ENCODE results near the gene ARHGAP10. TPM values are rescaled to one million over a fixed set of nuclear protein-coding genes. Genes with fewer than 3 reads are reported as not detected.

Gene ARHGAP10
- total RNA-seq, 1 experiment from 2014 or later, result 6.1 TPM

DNA sequence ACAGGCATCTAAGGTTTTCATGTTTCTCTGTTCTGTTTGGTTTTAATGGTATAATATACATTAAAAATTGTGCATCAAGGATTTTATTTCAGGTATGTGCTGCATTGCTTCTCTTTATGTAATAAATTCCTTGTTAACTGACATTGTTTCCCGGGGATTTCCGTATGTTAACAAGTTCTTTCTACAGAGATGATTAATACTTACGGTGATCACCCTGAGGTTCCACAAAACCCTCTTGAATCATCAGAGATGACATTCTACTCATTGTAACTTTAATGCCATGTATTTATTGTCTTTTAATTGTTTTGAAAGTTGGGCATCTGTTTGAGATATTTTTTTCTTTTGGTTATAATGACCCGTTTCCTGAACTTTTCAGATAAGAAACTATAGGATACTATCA lies 37.5 kb downstream of the ARHGAP10 start:
- no TSS peak for BruUV-seq (replicated peaks)
- Mint-ChIP-seq H3K36me3 (ENCODE audit: insufficient read depth, unreplicated experiment) (no peaks in the 10 kb centered on the region), H3K9me3 (ENCODE audit: low read depth, unreplicated experiment) (no peaks in the 10 kb centered on the region), H3K4me1 (ENCODE audit: low read depth, unreplicated experiment) (peaks cover 10% of the 10 kb centered on the region), H3K27me3 (ENCODE audit: unreplicated experiment) (no peaks in the 10 kb centered on the region), H3K4me3 (ENCODE audit: low read depth, unreplicated experiment) (no peak overlapping the region), H3K27ac (ENCODE audit: unreplicated experiment) (no peak overlapping the region)
- TF ChIP-seq, protein P1, sequence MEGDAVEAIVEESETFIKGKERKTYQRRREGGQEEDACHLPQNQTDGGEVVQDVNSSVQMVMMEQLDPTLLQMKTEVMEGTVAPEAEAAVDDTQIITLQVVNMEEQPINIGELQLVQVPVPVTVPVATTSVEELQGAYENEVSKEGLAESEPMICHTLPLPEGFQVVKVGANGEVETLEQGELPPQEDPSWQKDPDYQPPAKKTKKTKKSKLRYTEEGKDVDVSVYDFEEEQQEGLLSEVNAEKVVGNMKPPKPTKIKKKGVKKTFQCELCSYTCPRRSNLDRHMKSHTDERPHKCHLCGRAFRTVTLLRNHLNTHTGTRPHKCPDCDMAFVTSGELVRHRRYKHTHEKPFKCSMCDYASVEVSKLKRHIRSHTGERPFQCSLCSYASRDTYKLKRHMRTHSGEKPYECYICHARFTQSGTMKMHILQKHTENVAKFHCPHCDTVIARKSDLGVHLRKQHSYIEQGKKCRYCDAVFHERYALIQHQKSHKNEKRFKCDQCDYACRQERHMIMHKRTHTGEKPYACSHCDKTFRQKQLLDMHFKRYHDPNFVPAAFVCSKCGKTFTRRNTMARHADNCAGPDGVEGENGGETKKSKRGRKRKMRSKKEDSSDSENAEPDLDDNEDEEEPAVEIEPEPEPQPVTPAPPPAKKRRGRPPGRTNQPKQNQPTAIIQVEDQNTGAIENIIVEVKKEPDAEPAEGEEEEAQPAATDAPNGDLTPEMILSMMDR (IDR thresholded peaks at IDR 0.05; ENCODE audit: unreplicated experiment), result no peak
- DNase-seq, result no peak
- intact Hi-C loops (cut with micrococcal nuclease; ENCODE audit: unreplicated experiment), result no loop called here
- CTCF ChIA-PET, result no interaction called here

GRCh38 chr4:147770831-147771230 lies 38.9 kb downstream of the ARHGAP10 start:
- intact Hi-C loops (cut with micrococcal nuclease; ENCODE audit: unreplicated experiment), result no loop called here
- no peak for DNase-seq
- H3K4me3 Mint-ChIP-seq (ENCODE audit: low read depth, unreplicated experiment), result no peak overlapping the region
- CTCF ChIA-PET, result no interaction called here
- H3K27ac Mint-ChIP-seq (ENCODE audit: unreplicated experiment), result no peak overlapping the region
- TF ChIP-seq, protein P1 (IDR thresholded peaks at IDR 0.05; ENCODE audit: unreplicated experiment), result no peak
- H3K9me3 Mint-ChIP-seq (ENCODE audit: low read depth, unreplicated experiment), result no peaks in the 10 kb centered on the region
- no peaks in the 10 kb centered on the region for H3K4me1 Mint-ChIP-seq (ENCODE audit: low read depth, unreplicated experiment)
- BruUV-seq (replicated peaks), result no TSS peak
- no peaks in the 10 kb centered on the region for H3K36me3 Mint-ChIP-seq (ENCODE audit: insufficient read depth, unreplicated experiment)
- H3K27me3 Mint-ChIP-seq (ENCODE audit: unreplicated experiment), result no peaks in the 10 kb centered on the region

- H3K9me3 Mint-ChIP-seq (ENCODE audit: low read depth, unreplicated experiment), result no peaks in the 10 kb centered on the region
- no peaks in the 10 kb centered on the region for H3K4me1 Mint-ChIP-seq (ENCODE audit: low read depth, unreplicated experiment)
- BruUV-seq (replicated peaks), result no TSS peak
- DNase-seq, result no peak
- intact Hi-C loops (cut with micrococcal nuclease; ENCODE audit: unreplicated experiment), result no loop called here
- no peak overlapping the region for H3K27ac Mint-ChIP-seq (ENCODE audit: unreplicated experiment)
- H3K27me3 Mint-ChIP-seq (ENCODE audit: unreplicated experiment), result no peaks in the 10 kb centered on the region
- no peaks in the 10 kb centered on the region for H3K36me3 Mint-ChIP-seq (ENCODE audit: insufficient read depth, unreplicated experiment)
- CTCF ChIA-PET, result no interaction called here
- TF ChIP-seq, protein P1 (IDR thresholded peaks at IDR 0.05; ENCODE audit: unreplicated experiment), result no peak
- H3K4me3 Mint-ChIP-seq (ENCODE audit: low read depth, unreplicated experiment), result no peak overlapping the region
Measured at GRCh38 chr4:147772056-147772455, 40.2 kb downstream of the ARHGAP10 start.

DNA sequence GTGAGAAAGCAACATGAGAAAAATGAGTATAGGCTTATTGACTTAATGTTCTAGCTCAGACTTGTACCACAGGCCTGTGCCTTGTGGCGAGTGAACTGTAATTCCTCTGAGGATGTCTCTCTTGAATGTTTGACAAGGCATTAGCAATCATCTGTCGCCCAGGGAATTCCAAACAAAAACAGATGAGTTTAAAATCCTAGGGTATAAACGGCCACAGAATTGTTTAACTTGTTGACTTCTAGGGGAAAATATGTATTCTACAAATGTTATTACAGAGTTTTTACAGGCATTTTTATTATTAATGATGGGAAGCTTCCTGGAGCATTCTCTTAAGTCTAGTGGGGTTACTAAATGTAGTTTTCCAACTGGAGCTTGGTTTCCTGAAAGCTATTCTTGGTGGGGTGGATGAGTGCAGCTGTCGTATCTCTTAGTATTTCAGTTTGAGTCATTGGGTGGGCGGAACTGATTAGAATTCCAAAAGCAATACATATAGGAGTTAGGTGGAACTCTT lies 40.6 kb downstream of the ARHGAP10 start:
- CTCF ChIA-PET, result no interaction called here
- no peaks in the 10 kb centered on the region for H3K27me3 Mint-ChIP-seq (ENCODE audit: unreplicated experiment)
- H3K36me3 Mint-ChIP-seq (ENCODE audit: insufficient read depth, unreplicated experiment), result no peaks in the 10 kb centered on the region
- H3K4me3 Mint-ChIP-seq (ENCODE audit: low read depth, unreplicated experiment), result no peak overlapping the region
- no peaks in the 10 kb centered on the region for H3K4me1 Mint-ChIP-seq (ENCODE audit: low read depth, unreplicated experiment)
- no peaks in the 10 kb centered on the region for H3K9me3 Mint-ChIP-seq (ENCODE audit: low read depth, unreplicated experiment)
- no peak overlapping the region for H3K27ac Mint-ChIP-seq (ENCODE audit: unreplicated experiment)
- no peak for DNase-seq
- BruUV-seq (replicated peaks), result no TSS peak
- intact Hi-C loops (cut with micrococcal nuclease; ENCODE audit: unreplicated experiment), result no loop called here
- TF ChIP-seq, protein P1 (IDR thresholded peaks at IDR 0.05; ENCODE audit: unreplicated experiment), result no peak

All from Calu3 (cell line).